Measurements from ENCODE around the gene TTC39C. TPM values are rescaled to one million over a fixed set of nuclear protein-coding genes. Genes with fewer than 3 reads are reported as not detected.
A peak's percentile ranks its signal among the peaks of the same experiment; 100 is the strongest.
"Not testable (repeated sequence)": the region's sequence is repeated elsewhere in the genome, so short reads cannot be mapped to it uniquely, and the experiment has no call there.

Gene TTC39C
- total RNA-seq, 1 donor from 2014 or later, result 54.2 TPM

GRCh38 chr18:24115628-24116027 is 101.1 kb downstream of the TTC39C start:
- FAIRE-seq (no peak), DNase-seq (ENCODE audit: low spot score in 2 of 2) (no peak)

- peak; percentile 24 to 37 for DNase-seq (ENCODE audit: low spot score in 2 of 2)
- FAIRE-seq, result peak; percentile 43
These were observed 104.4 kb downstream of the TTC39C start for GRCh38 chr18:24118750-24119577.

- DNase-seq (ENCODE audit: low spot score in 2 of 2), result no peak
- no peak for FAIRE-seq
These were observed 106.1 kb downstream of the TTC39C start for GRCh38 chr18:24120676-24121075.

- FAIRE-seq, result no peak
These were observed 107.1 kb downstream of the TTC39C start for GRCh38 chr18:24121625-24122024.

GRCh38 chr18:24126155-24126961 is 111.8 kb downstream of the TTC39C start:
- DNase-seq (ENCODE audit: low spot score in 2 of 2) (no peak), FAIRE-seq (no peak)

More at GRCh38 chr18:24121625-24122024, 107.1 kb downstream of the TTC39C start:
- DNase-seq (ENCODE audit: low spot score in 2 of 2), result no peak

GRCh38 chr18:24127735-24128134 is 113.2 kb downstream of the TTC39C start:
- no peak for DNase-seq (ENCODE audit: low spot score in 2 of 2)

GRCh38 chr18:24128700-24129099 is 114.1 kb downstream of the TTC39C start:
- no peak for FAIRE-seq
- no peak for DNase-seq (ENCODE audit: low spot score in 2 of 2)

More at GRCh38 chr18:24127735-24128134, 113.2 kb downstream of the TTC39C start:
- no peak for FAIRE-seq

GRCh38 chr18:24130494-24130893 is 115.9 kb downstream of the TTC39C start:
- DNase-seq (ENCODE audit: low spot score in 2 of 2) (no peak), FAIRE-seq (no peak)

GRCh38 chr18:24136967-24137373 is 122.4 kb downstream of the TTC39C start:
- FAIRE-seq, result no peak
- DNase-seq (ENCODE audit: low spot score in 2 of 2), result no peak

- FAIRE-seq (no peak), DNase-seq (ENCODE audit: low spot score in 2 of 2) (no peak)
These were observed 123.8 kb downstream of the TTC39C start for GRCh38 chr18:24138409-24138788.

- DNase-seq (ENCODE audit: low spot score in 2 of 2) (peak; percentile 67 to 78), FAIRE-seq (no peak)
These were observed 124.4 kb downstream of the TTC39C start, which contains the start of gene CABYR for GRCh38 chr18:24138789-24139616. Gene CABYR, plus strand, starts transcription at chr18:24139062. Its CDS starts 4,053 bp downstream, at chr18:24143115.

- FAIRE-seq, result no peak
These were observed 126.1 kb downstream of the TTC39C start for GRCh38 chr18:24140697-24141096.

GRCh38 chr18:24142376-24142775 is 127.8 kb downstream of the TTC39C start:
- FAIRE-seq (no peak), DNase-seq (ENCODE audit: low spot score in 2 of 2) (no peak)

More at GRCh38 chr18:24140697-24141096, 126.1 kb downstream of the TTC39C start:
- DNase-seq (ENCODE audit: low spot score in 2 of 2), result no peak

- not testable (repeated sequence) for FAIRE-seq; DNase-seq (ENCODE audit: low spot score in 2 of 2)
These were observed 135.0 kb downstream of the TTC39C start for GRCh38 chr18:24149591-24149990.

GRCh38 chr18:24153397-24153796 is 138.8 kb downstream of the TTC39C start:
- FAIRE-seq (no peak), DNase-seq (ENCODE audit: low spot score in 2 of 2) (no peak)

GRCh38 chr18:24157855-24158254 is 143.3 kb downstream of the TTC39C start:
- no peak for FAIRE-seq
- DNase-seq (ENCODE audit: low spot score in 2 of 2), result no peak

GRCh38 chr18:24160086-24160485 is 145.5 kb downstream of the TTC39C start:
- DNase-seq (ENCODE audit: low spot score in 2 of 2), result no peak
- no peak for FAIRE-seq

GRCh38 chr18:24161304-24161703 is 146.8 kb downstream of the TTC39C start:
- FAIRE-seq (no peak), DNase-seq (ENCODE audit: low spot score in 2 of 2) (no peak)

- FAIRE-seq, result no peak
- DNase-seq (ENCODE audit: low spot score in 2 of 2), result no peak
These were observed 153.9 kb downstream of the TTC39C start for GRCh38 chr18:24168496-24168895.

GRCh38 chr18:24170360-24170759 is 155.8 kb downstream of the TTC39C start:
- no peak for FAIRE-seq
- no peak for DNase-seq (ENCODE audit: low spot score in 2 of 2)

Measured in frontal cortex (tissue), 4 donors.